ENCODE measurements around the gene IL1R2. TPM values are rescaled to one million over a fixed set of nuclear protein-coding genes. Genes with fewer than 3 reads are reported as not detected.

Gene IL1R2
- total RNA-seq, 4 donors from 2014 or later, result 1.1 to 25.2 (median 10.0) TPM

DNA sequence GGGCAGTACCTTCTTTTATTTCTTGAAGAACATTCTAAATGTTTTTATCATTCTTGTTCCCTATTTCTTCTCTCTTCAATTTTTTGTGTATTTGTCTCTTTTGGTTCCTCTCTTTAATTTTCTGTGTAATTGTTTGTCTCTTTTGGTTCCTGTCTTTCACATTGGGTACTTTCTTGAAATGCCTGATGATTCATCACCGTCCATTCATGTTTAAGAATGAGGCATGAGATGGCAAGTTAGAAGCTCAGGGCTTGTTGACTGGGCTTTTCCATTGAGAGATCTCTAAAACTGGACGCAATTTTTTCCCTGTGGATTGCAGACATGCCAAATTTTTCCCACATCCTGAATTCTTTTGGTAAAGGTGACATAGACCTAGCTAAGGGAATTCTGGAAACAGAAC lies 33.7 kb upstream of the IL1R2 start:
- no peak overlapping the region for H3K4me3 ChIP-seq
- 0 to 29% methylated on average over 2 of the region's 2 CpGs for WGBS, 2 donors (ENCODE audit: low coverage in 1 of 2)
- H3K36me3 ChIP-seq, result no peaks in the 10 kb centered on the region
- H3K27me3 ChIP-seq, result no peaks in the 10 kb centered on the region
- TF ChIP-seq, protein P1, sequence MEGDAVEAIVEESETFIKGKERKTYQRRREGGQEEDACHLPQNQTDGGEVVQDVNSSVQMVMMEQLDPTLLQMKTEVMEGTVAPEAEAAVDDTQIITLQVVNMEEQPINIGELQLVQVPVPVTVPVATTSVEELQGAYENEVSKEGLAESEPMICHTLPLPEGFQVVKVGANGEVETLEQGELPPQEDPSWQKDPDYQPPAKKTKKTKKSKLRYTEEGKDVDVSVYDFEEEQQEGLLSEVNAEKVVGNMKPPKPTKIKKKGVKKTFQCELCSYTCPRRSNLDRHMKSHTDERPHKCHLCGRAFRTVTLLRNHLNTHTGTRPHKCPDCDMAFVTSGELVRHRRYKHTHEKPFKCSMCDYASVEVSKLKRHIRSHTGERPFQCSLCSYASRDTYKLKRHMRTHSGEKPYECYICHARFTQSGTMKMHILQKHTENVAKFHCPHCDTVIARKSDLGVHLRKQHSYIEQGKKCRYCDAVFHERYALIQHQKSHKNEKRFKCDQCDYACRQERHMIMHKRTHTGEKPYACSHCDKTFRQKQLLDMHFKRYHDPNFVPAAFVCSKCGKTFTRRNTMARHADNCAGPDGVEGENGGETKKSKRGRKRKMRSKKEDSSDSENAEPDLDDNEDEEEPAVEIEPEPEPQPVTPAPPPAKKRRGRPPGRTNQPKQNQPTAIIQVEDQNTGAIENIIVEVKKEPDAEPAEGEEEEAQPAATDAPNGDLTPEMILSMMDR (IDR thresholded peaks at IDR 0.05), result no peak
- H3K4me1 ChIP-seq, result peaks cover 0 to 25% (median 9%) of the 10 kb centered on the region in 3 donors
- no peaks in the 10 kb centered on the region for H3K9me3 ChIP-seq
- no peak for ATAC-seq
- no peak overlapping the region for H3K27ac ChIP-seq

DNA sequence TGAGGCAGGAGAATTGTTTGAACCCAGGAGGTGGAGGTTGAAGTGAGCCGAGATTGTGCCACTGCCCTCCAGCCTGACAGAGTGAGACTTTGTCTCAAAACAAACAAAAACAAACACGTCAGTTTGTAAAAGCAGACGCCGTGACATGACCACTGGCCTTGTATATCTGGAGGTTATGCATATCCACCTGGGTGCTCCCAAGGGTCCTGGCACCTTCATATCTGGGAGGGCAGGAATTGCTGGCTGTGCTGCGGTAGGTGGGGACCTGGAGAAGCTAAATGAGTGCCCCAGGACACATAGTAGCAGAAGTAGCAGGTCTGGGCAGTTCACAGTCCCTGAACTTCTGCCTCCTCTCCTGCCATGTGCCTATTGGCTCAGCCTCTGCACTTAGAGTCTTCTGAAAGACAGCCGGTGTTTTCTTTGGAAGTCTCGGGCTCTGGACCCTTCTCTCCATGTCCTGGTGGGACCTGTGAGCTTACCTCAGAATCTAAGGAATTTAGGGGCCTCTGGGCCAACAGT lies 30.9 kb upstream of the IL1R2 start:
- peak overlapping the region in 3 of 4 donors; percentile 50 to 80 (median 75) for H3K27ac ChIP-seq
- 85% methylated on average over 4 of the region's 7 CpGs; no CpG with 5 or more reads in 1 of the 2 donors for WGBS, 2 donors (ENCODE audit: low coverage in 1 of 2)
- no peak for ATAC-seq
- H3K27me3 ChIP-seq, result no peaks in the 10 kb centered on the region
- no peak overlapping the region for H3K4me3 ChIP-seq
- H3K9me3 ChIP-seq, result no peaks in the 10 kb centered on the region
- TF ChIP-seq POLR2AphosphoS5 (IDR thresholded peaks at IDR 0.05) (no peak), POLR2A (IDR thresholded peaks at IDR 0.05) (no peak), EP300 (IDR thresholded peaks at IDR 0.05) (no peak)
- TF ChIP-seq, protein P1 (IDR thresholded peaks at IDR 0.05), result no peak
- H3K36me3 ChIP-seq, result no peaks in the 10 kb centered on the region
- H3K4me1 ChIP-seq, result peaks cover 0 to 27% (median 9%) of the 10 kb centered on the region in 3 donors

DNA sequence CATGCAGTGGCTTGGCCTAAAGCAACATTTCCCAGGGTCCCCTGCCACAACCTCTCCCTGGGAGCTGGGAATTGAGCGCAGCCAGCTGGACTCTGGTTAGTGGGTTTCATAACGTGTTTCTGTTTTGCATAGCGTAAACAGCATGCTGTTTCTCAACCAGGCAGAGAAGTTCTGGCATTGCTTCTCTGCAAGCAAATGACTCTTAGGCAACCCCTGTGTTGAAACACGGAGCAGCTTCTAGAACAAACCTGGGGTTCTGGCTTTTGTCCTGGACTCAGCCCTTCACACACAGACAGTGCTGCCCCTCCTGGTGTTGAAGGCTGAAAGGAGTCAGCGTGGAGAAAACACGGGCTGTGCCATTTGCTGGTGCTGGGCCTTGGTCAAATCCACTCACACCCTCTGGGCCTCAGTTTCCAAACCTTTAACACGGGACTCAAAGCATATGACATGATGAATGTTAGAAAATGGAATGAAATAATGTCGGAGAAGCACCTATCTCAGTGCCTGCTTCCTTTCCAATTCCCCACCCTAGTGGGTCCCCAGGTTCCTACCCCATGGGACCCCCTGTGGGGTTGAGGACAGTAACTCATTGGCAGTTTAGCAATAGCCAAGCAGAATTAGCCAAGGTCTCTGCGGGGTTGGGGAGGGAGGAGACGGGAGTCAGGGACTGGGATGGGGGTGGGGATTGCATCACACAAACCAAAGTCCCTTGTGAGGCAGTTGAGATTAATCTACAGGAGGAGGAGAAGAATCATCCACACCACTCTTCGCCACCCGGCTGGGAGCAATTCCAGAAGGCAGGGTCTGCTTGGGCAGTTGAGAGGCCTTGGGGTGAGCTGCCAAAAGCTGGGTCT lies 30.2 kb upstream of the IL1R2 start:
- Histone ChIP-seq H3K36me3 (no peaks in the 10 kb centered on the region), H3K4me3 (no peak overlapping the region), H3K27me3 (no peaks in the 10 kb centered on the region), H3K9me3 (no peaks in the 10 kb centered on the region), H3K4me1 (peaks cover 0 to 27% (median 9%) of the 10 kb centered on the region in 3 donors), H3K27ac (peak overlapping the region in 3 of 4 donors; percentile 75 to 87 (median 80))
- ATAC-seq, result peak; percentile 93
- WGBS, 2 donors (ENCODE audit: low coverage in 1 of 2), result 47% methylated on average over 9 of the region's 12 CpGs; no CpG with 5 or more reads in 1 of the 2 donors
- peak; percentile 98 for TF ChIP-seq POLR2AphosphoS5 (IDR thresholded peaks at IDR 0.05)
- TF ChIP-seq, protein P1 (IDR thresholded peaks at IDR 0.05), result peak in 2 of 4 experiments; percentile 32 to 47
- TF ChIP-seq EP300 (IDR thresholded peaks at IDR 0.05), result no peak

DNA sequence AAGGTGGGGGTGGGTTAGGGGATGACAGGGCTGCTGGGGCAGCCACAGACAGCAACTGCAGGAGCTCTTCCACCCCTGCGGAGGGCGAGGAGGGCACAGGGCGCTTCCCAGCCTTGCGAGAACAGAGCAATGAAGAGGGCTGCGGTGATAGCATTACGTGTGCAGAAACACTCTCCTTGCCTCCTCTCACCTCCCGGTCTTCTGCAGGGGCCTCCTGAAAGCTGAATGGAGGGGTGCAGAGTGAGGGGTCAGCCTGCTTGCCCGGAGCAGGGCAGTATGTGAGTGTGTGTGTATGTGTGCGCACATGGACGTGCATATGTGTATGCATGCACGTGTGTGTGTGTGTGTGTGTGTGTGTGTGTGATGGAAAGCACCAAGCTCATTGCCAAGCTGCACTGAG lies 29.5 kb upstream of the IL1R2 start:
- Histone ChIP-seq H3K27ac (peak overlapping the region in 3 of 4 donors; percentile 75 to 87 (median 80)), H3K9me3 (no peaks in the 10 kb centered on the region), H3K4me1 (peaks cover 0 to 27% (median 9%) of the 10 kb centered on the region in 3 donors), H3K36me3 (no peaks in the 10 kb centered on the region), H3K4me3 (no peak overlapping the region), H3K27me3 (no peaks in the 10 kb centered on the region)
- WGBS, 2 donors (ENCODE audit: low coverage in 1 of 2), result 72 to 91% methylated on average over 4 of the region's 11 CpGs
- no peak for ATAC-seq
- TF ChIP-seq EP300 (IDR thresholded peaks at IDR 0.05) (no peak), POLR2A (IDR thresholded peaks at IDR 0.05) (no peak), POLR2AphosphoS5 (IDR thresholded peaks at IDR 0.05) (no peak)
- TF ChIP-seq, protein P1 (IDR thresholded peaks at IDR 0.05), result no peak
